PC-3 (cell line): ENCODE data around the gene PRSS48. TPM values are rescaled to one million over a fixed set of nuclear protein-coding genes. Genes with fewer than 3 reads are reported as not detected.
A peak's percentile ranks its signal among the peaks of the same experiment; 100 is the strongest.
"Not testable (repeated sequence)": the region's sequence is repeated elsewhere in the genome, so short reads cannot be mapped to it uniquely, and the experiment has no call there.

ENCODE experiments used
- ATAC-seq: fragments of 200-7000 bp; cut with Tn5 transposase; 2 replicates; pipeline ENCODE4 v1.9.1; 2020; ENCODE audit warnings: mild to moderate bottlenecking, moderate library complexity
- BruUV-seq: library from RNA; stranded (reverse); fragments of 400-500 nt; replicated peaks from 2 replicates; lab custom pipeline; 2021; lab: Mats Ljungman, UMichigan
- CTCF ChIA-PET: fragments of 300-600 bp; sonication (Branson Sonifier 250); formaldehyde crosslinking; loops from one replicate; lab custom pipeline; 2022; ENCODE audit warnings: antibody characterized with exemption; lab: Charles Lee
- POLR2A ChIA-PET: fragments of 300-600 bp; sonication (Branson Sonifier 250); formaldehyde crosslinking; loops from one replicate; lab custom pipeline; 2022; ENCODE audit warnings: antibody characterized with exemption; ENCODE audit not compliant: unreplicated experiment; lab: Charles Lee
- DNase-seq: peaks from one replicate; pipeline ENCODE4 v3.0.0-alpha.2; 2015
- H2AFZ ChIP-seq: fragments of 300-600 bp; sonication (generic); 2 replicates; pipeline ENCODE4 v1.6.0; 2016; ENCODE audit warnings: antibody characterized with exemption, low read length
- H3F3A ChIP-seq: fragments of 300-600 bp; sonication (generic); one replicate; pipeline ENCODE4 v1.6.0; 2017; ENCODE audit warnings: antibody characterized with exemption, low read length, control low read depth, mild to moderate bottlenecking; ENCODE audit not compliant: unreplicated experiment
- H3K27ac ChIP-seq: fragments of 300-600 bp; sonication (generic); 2 replicates; pipeline ENCODE4 v1.5.1; 2016; ENCODE audit warnings: mild to moderate bottlenecking, low read length
- H3K27me3 ChIP-seq: fragments of 300-600 bp; sonication (generic); 2 replicates; pipeline ENCODE4 v1.6.1; 2016; ENCODE audit warnings: low read length, mixed read lengths
- H3K36me3 ChIP-seq: fragments of 300-600 bp; sonication (generic); 2 replicates; pipeline ENCODE4 v1.6.1; 2016; ENCODE audit warnings: low read depth, mixed run types, low read length, mixed read lengths
- H3K4me1 ChIP-seq: fragments of 300-600 bp; sonication (generic); 2 replicates; pipeline ENCODE4 v1.5.1; 2016; ENCODE audit warnings: low read length; ENCODE audit not compliant: insufficient read depth
- H3K4me2 ChIP-seq: fragments of 300-600 bp; sonication (generic); 2 replicates; pipeline ENCODE4 v1.6.0; 2016; ENCODE audit warnings: low read length
- H3K4me3 ChIP-seq: fragments of 300-600 bp; sonication (generic); 2 replicates; pipeline ENCODE4 v1.5.1; 2016; ENCODE audit warnings: mild to moderate bottlenecking, low read length, mixed read lengths
- H3K79me2 ChIP-seq: fragments of 300-600 bp; sonication (generic); 2 replicates; pipeline ENCODE4 v1.6.1; 2017; ENCODE audit warnings: low read length, mixed read lengths
- H3K9ac ChIP-seq: fragments of 300-600 bp; sonication (generic); 2 replicates; pipeline ENCODE4 v1.6.0; 2016; ENCODE audit warnings: mild to moderate bottlenecking, low read length
- H3K9me2 ChIP-seq: fragments of 300-600 bp; sonication (generic); replicated peaks from 2 replicates; pipeline ENCODE4 v1.6.1; 2016; ENCODE audit warnings: mixed run types, low read length, mixed read lengths
- H3K9me3 ChIP-seq: fragments of 300-600 bp; sonication (generic); 2 replicates; pipeline ENCODE4 v1.6.1; 2016; ENCODE audit warnings: low read length, mixed read lengths
- H4K20me1 ChIP-seq: fragments of 300-600 bp; sonication (generic); 2 replicates; pipeline ENCODE4 v1.6.1; 2016; ENCODE audit warnings: low read length, mixed read lengths
- EZH2 ChIP-seq: fragments of 300-600 bp; sonication (generic); IDR thresholded peaks from one replicate; pipeline ENCODE4 v1.6.1; 2017; ENCODE audit warnings: antibody characterized with exemption, mild to moderate bottlenecking, low read length; ENCODE audit not compliant: unreplicated experiment
- EZH2phosphoT487 ChIP-seq: fragments of 300-600 bp; sonication (generic); IDR thresholded peaks from 2 replicates; pipeline ENCODE4 v1.6.1; 2018; ENCODE audit warnings: mild to moderate bottlenecking, antibody characterized with exemption, low read length, borderline replicate concordance
- intact Hi-C: fragments of 100-400 bp; cut with micrococcal nuclease; formaldehyde crosslinking; loops from 2 replicates; pipeline ENCODE4 v1.9.0; 2023
- total RNA-seq: library from RNA; depleted of rRNA; stranded (reverse); fragments of >200 nt; gene quantifications from 2 replicates; pipeline ENCODE4 v1.2.3, GENCODE V29; 2014
- TF ChIP-seq, protein P1 (sequence below): fragments of 300-600 bp; sonication (generic); conservative IDR thresholded peaks from 2 replicates; pipeline ENCODE4 v1.5.1; 2017; ENCODE audit warnings: antibody characterized with exemption, low read depth, mild to moderate bottlenecking, low read length

Gene PRSS48
- total RNA-seq, 1 experiment from 2014 or later = not detected

GRCh38 chr4:151318307-151319006, 41.5 kb downstream of the PRSS48 start:
- Histone ChIP-seq H3K79me2 (peaks cover 97% of the 10 kb centered on the region), H3K4me1 (peaks cover 49% of the 10 kb centered on the region), H3K9me2 (no peaks in the 10 kb centered on the region), H3K9me3 (no peaks in the 10 kb centered on the region), H3F3A (no peaks in the 10 kb centered on the region), H3K36me3 (no peaks in the 10 kb centered on the region), H3K4me3 (no peak overlapping the region), H3K27ac (no peak overlapping the region), H2AFZ (no peak overlapping the region), H3K27me3 (no peaks in the 10 kb centered on the region), H4K20me1 (peaks cover 36% of the 10 kb centered on the region), H3K9ac (no peak overlapping the region), H3K4me2 (no peak overlapping the region)
- ChIA-PET POLR2A (no interaction called here), CTCF (no interaction called here)
- no peak for TF ChIP-seq EZH2phosphoT487
- DNase-seq = no peak
- no TSS peak for BruUV-seq
- intact Hi-C loops = no loop called here
- ATAC-seq = no peak

DNA sequence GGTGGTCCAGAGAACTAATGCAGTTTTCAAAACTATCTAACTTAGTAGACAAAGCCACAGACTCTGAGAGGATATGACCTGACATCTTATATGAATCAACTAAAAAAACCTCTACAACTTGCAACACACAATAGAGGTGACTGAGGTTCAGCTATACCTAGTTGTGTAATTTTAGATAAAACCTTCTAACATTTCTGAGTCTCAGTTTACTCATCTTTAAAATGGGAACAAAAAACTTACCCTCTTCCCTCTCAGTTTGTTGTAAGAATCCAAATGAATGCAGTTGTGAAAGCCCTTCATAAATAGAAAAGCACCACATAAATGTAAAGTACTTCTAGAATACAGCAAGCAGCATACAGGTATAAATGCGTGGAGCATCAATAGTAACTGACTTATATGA, 42.5 kb downstream of the PRSS48 start:
- ChIA-PET POLR2A (no interaction called here), CTCF (no interaction called here)
- H3K9me2 ChIP-seq = no peaks in the 10 kb centered on the region
- no peaks in the 10 kb centered on the region for H3K9me3 ChIP-seq
- intact Hi-C loops = no loop called here
- H3K27me3 ChIP-seq = no peaks in the 10 kb centered on the region
- no peak overlapping the region for H2AFZ ChIP-seq
- peaks cover 32% of the 10 kb centered on the region for H4K20me1 ChIP-seq
- peaks cover 41% of the 10 kb centered on the region for H3K4me1 ChIP-seq
- H3K79me2 ChIP-seq = peaks cover 97% of the 10 kb centered on the region
- BruUV-seq = no TSS peak
- no peak for ATAC-seq
- no peak for TF ChIP-seq EZH2phosphoT487
- TF ChIP-seq EZH2 = no peak
- TF ChIP-seq, protein P1, sequence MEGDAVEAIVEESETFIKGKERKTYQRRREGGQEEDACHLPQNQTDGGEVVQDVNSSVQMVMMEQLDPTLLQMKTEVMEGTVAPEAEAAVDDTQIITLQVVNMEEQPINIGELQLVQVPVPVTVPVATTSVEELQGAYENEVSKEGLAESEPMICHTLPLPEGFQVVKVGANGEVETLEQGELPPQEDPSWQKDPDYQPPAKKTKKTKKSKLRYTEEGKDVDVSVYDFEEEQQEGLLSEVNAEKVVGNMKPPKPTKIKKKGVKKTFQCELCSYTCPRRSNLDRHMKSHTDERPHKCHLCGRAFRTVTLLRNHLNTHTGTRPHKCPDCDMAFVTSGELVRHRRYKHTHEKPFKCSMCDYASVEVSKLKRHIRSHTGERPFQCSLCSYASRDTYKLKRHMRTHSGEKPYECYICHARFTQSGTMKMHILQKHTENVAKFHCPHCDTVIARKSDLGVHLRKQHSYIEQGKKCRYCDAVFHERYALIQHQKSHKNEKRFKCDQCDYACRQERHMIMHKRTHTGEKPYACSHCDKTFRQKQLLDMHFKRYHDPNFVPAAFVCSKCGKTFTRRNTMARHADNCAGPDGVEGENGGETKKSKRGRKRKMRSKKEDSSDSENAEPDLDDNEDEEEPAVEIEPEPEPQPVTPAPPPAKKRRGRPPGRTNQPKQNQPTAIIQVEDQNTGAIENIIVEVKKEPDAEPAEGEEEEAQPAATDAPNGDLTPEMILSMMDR = no peak
- H3K4me3 ChIP-seq = no peak overlapping the region
- DNase-seq = no peak
- no peaks in the 10 kb centered on the region for H3F3A ChIP-seq
- no peak overlapping the region for H3K9ac ChIP-seq
- no peak overlapping the region for H3K4me2 ChIP-seq
- H3K27ac ChIP-seq = no peak overlapping the region
- H3K36me3 ChIP-seq = no peaks in the 10 kb centered on the region

DNA sequence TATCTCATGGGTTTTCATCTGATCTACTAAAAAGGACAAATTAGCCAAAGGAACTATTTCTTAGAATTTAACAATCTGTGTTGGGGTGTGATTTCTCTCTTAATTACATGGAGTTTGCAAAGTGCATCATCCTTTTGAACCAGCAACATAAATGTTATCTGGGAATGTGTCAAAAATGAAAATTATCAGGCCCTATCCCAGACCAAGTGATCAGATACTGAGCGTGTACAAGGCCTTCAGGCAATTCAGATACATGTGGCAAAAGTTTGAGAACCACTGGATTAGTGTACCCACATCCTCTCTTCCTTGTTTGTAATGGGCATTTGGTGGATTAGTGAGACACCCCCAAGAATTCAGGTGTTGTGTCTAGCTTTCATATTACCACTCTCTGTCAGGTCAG, 44.6 kb downstream of the PRSS48 start:
- ATAC-seq = no peak
- no peak overlapping the region for H3K27ac ChIP-seq
- no peak for TF ChIP-seq EZH2phosphoT487
- no peak for TF ChIP-seq EZH2
- TF ChIP-seq, protein P1 = no peak
- no peaks in the 10 kb centered on the region for H3K36me3 ChIP-seq
- peaks cover 17% of the 10 kb centered on the region for H4K20me1 ChIP-seq
- H3K9me3 ChIP-seq = no peaks in the 10 kb centered on the region
- H3F3A ChIP-seq = no peaks in the 10 kb centered on the region
- no peak overlapping the region for H3K4me3 ChIP-seq
- ChIA-PET CTCF (no interaction called here), POLR2A (interaction anchor here (0.5 kb wide), 2 partner anchors 48 to 306 kb away, joined by 3 to 6 read pairs; no protein-coding TSS in a partner anchor)
- peaks cover 30% of the 10 kb centered on the region for H3K4me1 ChIP-seq
- no peak for DNase-seq
- H3K27me3 ChIP-seq = no peaks in the 10 kb centered on the region
- no peak overlapping the region for H2AFZ ChIP-seq
- peak overlapping the region; percentile 92; the same call in 1 of the 2 replicates for H3K4me2 ChIP-seq
- BruUV-seq = no TSS peak
- peaks cover 85% of the 10 kb centered on the region for H3K79me2 ChIP-seq
- intact Hi-C loops = no loop called here
- H3K9me2 ChIP-seq = no peaks in the 10 kb centered on the region
- no peak overlapping the region for H3K9ac ChIP-seq

GRCh38 chr4:151322161-151322560, 45.2 kb downstream of the PRSS48 start:
- ChIA-PET POLR2A (interaction anchor here (0.5 kb wide), 1 partner anchor 48 kb away, joined by 3 read pairs; no protein-coding TSS in a partner anchor), CTCF (interaction anchor here (0.6 kb wide), 1 partner anchor 18 kb away, joined by 5 read pairs; no protein-coding TSS in a partner anchor)
- H3K36me3 ChIP-seq, H2AFZ ChIP-seq, H3K27ac ChIP-seq, intact Hi-C loops, H3K9me3 ChIP-seq, ATAC-seq, DNase-seq, BruUV-seq, H3K9me2 ChIP-seq, H3F3A ChIP-seq, H3K27me3 ChIP-seq, H3K9ac ChIP-seq: not testable (repeated sequence)
- H3K4me2 ChIP-seq = peak overlapping the region; percentile 92
- H3K4me1 ChIP-seq = peaks cover 34% of the 10 kb centered on the region
- peaks cover 17% of the 10 kb centered on the region for H4K20me1 ChIP-seq
- peaks cover 79% of the 10 kb centered on the region for H3K79me2 ChIP-seq
- peak overlapping the region; percentile 71; the same call in 1 of the 2 replicates for H3K4me3 ChIP-seq
